Measurements from ENCODE around the gene ANKRD24.

GRCh38 chr19:4229179-4229931 is 46.9 kb downstream of the ANKRD24 start, which contains the start of gene EBI3:
- TF ChIP-seq CTCF (IDR thresholded peaks at IDR 0.05) = no peak
- TF ChIP-seq ZFX (IDR thresholded peaks at IDR 0.05; ENCODE audit: borderline replicate concordance) = no peak

Measured in 22Rv1 (cell line).